Esophagus muscularis mucosa (tissue), 3 donors: Measurements from ENCODE around the gene CHRNA7.

Experiments
- POLR2A ChIP-seq: fragments of 450-650 bp; IDR thresholded peaks from one replicate; pipeline ENCODE4 v1.6.1; 2017; ENCODE audit warnings: antibody characterized with exemption, moderate library complexity, mild to moderate bottlenecking, low read depth
- POLR2AphosphoS5 ChIP-seq, 2 donors: sonication (generic); formaldehyde crosslinking; IDR thresholded peaks; one replicate each; pipeline ENCODE4 v1.6.1; 2017; ENCODE audit warnings: antibody characterized with exemption in 2 of 2
- TF ChIP-seq, protein P1 (sequence below), 3 experiments: fragments of 200-600 bp in 2 of 3; fragments of 450-650 bp in 1 of 3; sonication (generic) in 2 of 3; IDR thresholded peaks; one replicate each; pipeline ENCODE4 v1.5.1; 2017 to 2019; ENCODE audit warnings: antibody characterized with exemption in 3 of 3, mild to moderate bottlenecking in 2 of 3, moderate library complexity in 1 of 3

- TF ChIP-seq, protein P1, sequence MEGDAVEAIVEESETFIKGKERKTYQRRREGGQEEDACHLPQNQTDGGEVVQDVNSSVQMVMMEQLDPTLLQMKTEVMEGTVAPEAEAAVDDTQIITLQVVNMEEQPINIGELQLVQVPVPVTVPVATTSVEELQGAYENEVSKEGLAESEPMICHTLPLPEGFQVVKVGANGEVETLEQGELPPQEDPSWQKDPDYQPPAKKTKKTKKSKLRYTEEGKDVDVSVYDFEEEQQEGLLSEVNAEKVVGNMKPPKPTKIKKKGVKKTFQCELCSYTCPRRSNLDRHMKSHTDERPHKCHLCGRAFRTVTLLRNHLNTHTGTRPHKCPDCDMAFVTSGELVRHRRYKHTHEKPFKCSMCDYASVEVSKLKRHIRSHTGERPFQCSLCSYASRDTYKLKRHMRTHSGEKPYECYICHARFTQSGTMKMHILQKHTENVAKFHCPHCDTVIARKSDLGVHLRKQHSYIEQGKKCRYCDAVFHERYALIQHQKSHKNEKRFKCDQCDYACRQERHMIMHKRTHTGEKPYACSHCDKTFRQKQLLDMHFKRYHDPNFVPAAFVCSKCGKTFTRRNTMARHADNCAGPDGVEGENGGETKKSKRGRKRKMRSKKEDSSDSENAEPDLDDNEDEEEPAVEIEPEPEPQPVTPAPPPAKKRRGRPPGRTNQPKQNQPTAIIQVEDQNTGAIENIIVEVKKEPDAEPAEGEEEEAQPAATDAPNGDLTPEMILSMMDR (IDR thresholded peaks at IDR 0.05): no peak
- no peak for TF ChIP-seq POLR2A
- TF ChIP-seq POLR2AphosphoS5 (IDR thresholded peaks at IDR 0.05): no peak
Measured at GRCh38 chr15:32124726-32125125, 94.4 kb downstream of the CHRNA7 start.
